SU-DHL-6 (cell line): ENCODE results near the gene KMT2E.

Source experiments
- H2AFZ ChIP-seq: fragments of 200-600 bp; sonication (generic); 2 replicates; pipeline ENCODE4 v1.6.1; 2014; ENCODE audit warnings: low read depth, mild to moderate bottlenecking, moderate library complexity, mixed read lengths, antibody characterized with exemption, low read length; ENCODE audit not compliant: severe bottlenecking
- H3F3A ChIP-seq: fragments of 200-600 bp; shearing (Covaris generic); 2 replicates; pipeline ENCODE4 v1.6.0; 2016; ENCODE audit warnings: antibody characterized with exemption, mild to moderate bottlenecking; ENCODE audit not compliant: insufficient read depth
- H3K27ac ChIP-seq: fragments of 200-600 bp; sonication (generic); 2 replicates; pipeline ENCODE4 v1.5.1; 2016; ENCODE audit warnings: low read depth, mild to moderate bottlenecking, low read length, moderate library complexity, mixed read lengths
- H3K27me3 ChIP-seq: fragments of 200-600 bp; sonication (generic), shearing (Covaris generic); 2 replicates; pipeline ENCODE4 v1.6.0; 2014; ENCODE audit warnings: mild to moderate bottlenecking, low read length
- H3K36me3 ChIP-seq: fragments of 200-600 bp; sonication (generic); 2 replicates; pipeline ENCODE4 v1.6.1; 2014; ENCODE audit warnings: mild to moderate bottlenecking, low read length, mixed read lengths
- H3K4me2 ChIP-seq: fragments of 300-600, 200-600 bp; shearing (Covaris generic), sonication (generic); 2 replicates; pipeline ENCODE4 v1.6.0; 2014; ENCODE audit warnings: low read length, low read depth, mild to moderate bottlenecking; ENCODE audit not compliant: poor library complexity, severe bottlenecking
- H3K4me3 ChIP-seq: fragments of 200-600 bp; sonication (generic); 2 replicates; pipeline ENCODE4 v1.5.1; 2014; ENCODE audit warnings: antibody characterized with exemption, low read length, mild to moderate bottlenecking, mixed read lengths; ENCODE audit not compliant: insufficient read depth, poor library complexity, severe bottlenecking
- H3K79me2 ChIP-seq: fragments of 200-600 bp; sonication (generic); 2 replicates; pipeline ENCODE4 v1.6.1; 2014; ENCODE audit warnings: mild to moderate bottlenecking, low read length, moderate library complexity; ENCODE audit not compliant: insufficient read depth
- H3K9ac ChIP-seq: fragments of 200-600 bp; sonication (generic); 2 replicates; pipeline ENCODE4 v1.7.0; 2014; ENCODE audit warnings: mild to moderate bottlenecking, low read length
- H3K9me2 ChIP-seq: fragments of 200-600 bp; sonication (generic); replicated peaks from 2 replicates; pipeline ENCODE4 v1.6.1; 2014; ENCODE audit warnings: low read length; ENCODE audit not compliant: insufficient read depth
- H3K9me3 ChIP-seq: fragments of 200-600 bp; sonication (generic); 2 replicates; pipeline ENCODE4 v1.6.1; 2014; ENCODE audit warnings: low read length, mixed read lengths; ENCODE audit not compliant: insufficient read depth
- H4K20me1 ChIP-seq: fragments of 200-600 bp; sonication (generic); 2 replicates; pipeline ENCODE4 v1.6.1; 2014; ENCODE audit warnings: low read depth, mild to moderate bottlenecking, antibody characterized with exemption, low read length, moderate library complexity, mixed read lengths
- EZH2phosphoT487 ChIP-seq: fragments of 200-600 bp; sonication (generic), shearing (Covaris generic); conservative IDR thresholded peaks from 2 replicates; pipeline ENCODE4 v1.6.1; 2018; ENCODE audit warnings: mild to moderate bottlenecking, antibody characterized with exemption, low read length, moderate library complexity, mixed read lengths
- TF ChIP-seq, protein P1 (sequence below): fragments of 200-600 bp; sonication (generic); IDR thresholded peaks from one replicate; pipeline ENCODE4 v1.5.1; 2017; ENCODE audit warnings: antibody characterized with exemption, mild to moderate bottlenecking, low read length, moderate library complexity; ENCODE audit not compliant: insufficient read depth, poor library complexity, severe bottlenecking

The KMT2E gene

DNA sequence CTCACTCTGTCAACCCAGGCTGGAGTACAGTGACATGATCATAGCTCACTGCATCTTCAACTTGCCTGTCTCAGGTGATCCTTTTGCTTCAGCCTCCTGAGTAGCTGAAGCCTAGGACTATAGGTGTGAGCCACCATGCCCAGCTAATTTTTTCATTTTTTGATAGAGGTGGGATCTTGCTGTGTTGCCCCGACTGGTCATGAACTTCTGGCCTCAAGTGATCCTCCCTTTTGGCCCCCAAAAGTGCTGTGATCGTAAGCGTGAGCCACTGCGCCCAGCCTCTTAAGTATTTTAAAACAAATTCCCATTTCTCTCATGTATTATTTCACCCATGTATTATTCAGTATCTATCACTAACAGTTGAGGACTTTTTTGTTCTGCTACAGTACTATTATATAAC, 43.5 kb downstream of the KMT2E start:
- peaks cover 53% of the 10 kb centered on the region for H4K20me1 ChIP-seq
- H3F3A ChIP-seq: peaks cover 22% of the 10 kb centered on the region; the same call in 1 of the 2 replicates
- H3K4me2 ChIP-seq: no peak overlapping the region
- no peak overlapping the region for H3K4me3 ChIP-seq
- H3K79me2 ChIP-seq: peaks cover 96% of the 10 kb centered on the region
- peaks cover 68% of the 10 kb centered on the region; the same call in 1 of the 2 replicates for H3K36me3 ChIP-seq
- H3K9me3 ChIP-seq: no peaks in the 10 kb centered on the region
- H3K27ac ChIP-seq: no peak overlapping the region
- no peak overlapping the region for H3K9ac ChIP-seq
- TF ChIP-seq EZH2phosphoT487: no peak
- TF ChIP-seq, protein P1, sequence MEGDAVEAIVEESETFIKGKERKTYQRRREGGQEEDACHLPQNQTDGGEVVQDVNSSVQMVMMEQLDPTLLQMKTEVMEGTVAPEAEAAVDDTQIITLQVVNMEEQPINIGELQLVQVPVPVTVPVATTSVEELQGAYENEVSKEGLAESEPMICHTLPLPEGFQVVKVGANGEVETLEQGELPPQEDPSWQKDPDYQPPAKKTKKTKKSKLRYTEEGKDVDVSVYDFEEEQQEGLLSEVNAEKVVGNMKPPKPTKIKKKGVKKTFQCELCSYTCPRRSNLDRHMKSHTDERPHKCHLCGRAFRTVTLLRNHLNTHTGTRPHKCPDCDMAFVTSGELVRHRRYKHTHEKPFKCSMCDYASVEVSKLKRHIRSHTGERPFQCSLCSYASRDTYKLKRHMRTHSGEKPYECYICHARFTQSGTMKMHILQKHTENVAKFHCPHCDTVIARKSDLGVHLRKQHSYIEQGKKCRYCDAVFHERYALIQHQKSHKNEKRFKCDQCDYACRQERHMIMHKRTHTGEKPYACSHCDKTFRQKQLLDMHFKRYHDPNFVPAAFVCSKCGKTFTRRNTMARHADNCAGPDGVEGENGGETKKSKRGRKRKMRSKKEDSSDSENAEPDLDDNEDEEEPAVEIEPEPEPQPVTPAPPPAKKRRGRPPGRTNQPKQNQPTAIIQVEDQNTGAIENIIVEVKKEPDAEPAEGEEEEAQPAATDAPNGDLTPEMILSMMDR: no peak
- no peak overlapping the region for H2AFZ ChIP-seq
- no peaks in the 10 kb centered on the region for H3K27me3 ChIP-seq
- no peaks in the 10 kb centered on the region for H3K9me2 ChIP-seq

DNA sequence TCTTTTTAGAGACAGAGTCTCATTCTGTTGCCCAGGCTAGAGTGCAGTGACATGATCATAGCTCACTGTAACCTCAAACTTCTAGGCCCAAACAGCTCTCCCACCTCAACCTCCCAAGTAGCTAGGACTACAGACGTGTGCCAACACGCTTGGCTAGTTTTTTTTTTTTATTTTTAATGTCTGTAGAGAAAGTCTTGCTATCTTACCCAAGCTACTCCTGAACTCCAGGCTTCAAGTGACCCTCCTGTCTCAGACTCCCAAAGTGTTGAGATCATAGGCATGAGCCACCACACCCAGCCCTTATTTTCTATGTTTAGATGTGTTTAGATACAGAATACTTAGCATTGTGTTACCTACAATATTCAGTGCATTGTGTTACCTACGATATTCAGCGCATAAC, 46.4 kb downstream of the KMT2E start:
- no peak for TF ChIP-seq EZH2phosphoT487
- TF ChIP-seq, protein P1: no peak
- no peak overlapping the region for H3K9ac ChIP-seq
- H3K9me2 ChIP-seq: no peaks in the 10 kb centered on the region
- H3F3A ChIP-seq: peaks cover 38% of the 10 kb centered on the region; the same call in 1 of the 2 replicates
- H4K20me1 ChIP-seq: peaks cover 58% of the 10 kb centered on the region
- H3K27me3 ChIP-seq: no peaks in the 10 kb centered on the region
- peaks cover 80% of the 10 kb centered on the region for H3K36me3 ChIP-seq
- H3K79me2 ChIP-seq: peaks cover 91% of the 10 kb centered on the region
- no peak overlapping the region for H3K4me3 ChIP-seq
- H2AFZ ChIP-seq: no peak overlapping the region
- no peak overlapping the region for H3K4me2 ChIP-seq
- H3K27ac ChIP-seq: no peak overlapping the region
- H3K9me3 ChIP-seq: no peaks in the 10 kb centered on the region

DNA sequence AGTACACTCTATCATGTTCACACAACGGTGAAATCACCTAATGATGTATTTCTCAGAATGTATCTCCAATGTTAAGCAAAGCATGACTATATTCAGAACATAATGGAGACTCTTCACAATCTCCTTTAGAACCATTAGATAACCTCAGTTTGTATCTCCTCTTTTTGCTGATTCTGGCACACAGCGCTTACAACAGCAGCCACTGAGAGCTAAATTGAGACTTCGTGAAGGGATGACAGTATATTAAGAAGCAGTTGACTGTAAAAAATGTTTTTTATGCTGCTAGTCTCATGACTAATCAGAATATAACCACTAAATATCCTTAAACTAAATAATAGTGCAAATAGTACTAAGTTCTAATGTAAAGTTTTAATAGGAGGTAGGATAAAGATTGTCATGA, 46.9 kb downstream of the KMT2E start:
- H3K27me3 ChIP-seq: no peaks in the 10 kb centered on the region
- no peak overlapping the region for H3K27ac ChIP-seq
- no peak overlapping the region for H3K4me2 ChIP-seq
- H3K9me3 ChIP-seq: no peaks in the 10 kb centered on the region
- no peak for TF ChIP-seq EZH2phosphoT487
- TF ChIP-seq, protein P1: no peak
- peaks cover 91% of the 10 kb centered on the region for H3K79me2 ChIP-seq
- peaks cover 80% of the 10 kb centered on the region for H3K36me3 ChIP-seq
- H2AFZ ChIP-seq: no peak overlapping the region
- no peak overlapping the region for H3K9ac ChIP-seq
- no peak overlapping the region for H3K4me3 ChIP-seq
- peaks cover 54% of the 10 kb centered on the region for H4K20me1 ChIP-seq
- H3K9me2 ChIP-seq: no peaks in the 10 kb centered on the region
- peaks cover 38% of the 10 kb centered on the region; the same call in 1 of the 2 replicates for H3F3A ChIP-seq

DNA sequence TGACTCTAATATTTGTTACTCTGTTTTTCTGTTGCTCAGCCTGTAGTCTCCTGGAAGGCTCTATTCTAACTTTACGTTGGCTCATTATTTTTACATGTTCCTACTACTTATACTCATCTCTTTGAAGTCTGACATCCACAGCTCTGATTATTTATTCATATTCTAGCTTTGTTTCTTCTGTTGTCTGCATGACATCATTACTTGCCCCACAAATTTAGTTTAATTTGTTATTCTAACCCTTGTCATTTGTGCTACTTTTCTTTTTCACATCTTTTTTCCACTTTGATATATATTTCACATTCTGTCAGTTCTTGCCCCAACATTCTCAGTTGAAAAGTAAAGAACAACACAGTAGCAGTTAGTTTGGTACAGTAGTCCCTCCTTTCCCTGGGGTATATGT, 51.1 kb downstream of the KMT2E start:
- Histone ChIP-seq H3K36me3 (peaks cover 82% of the 10 kb centered on the region), H3K4me3 (no peak overlapping the region), H2AFZ (no peak overlapping the region), H3K9ac (no peak overlapping the region), H3K9me3 (no peaks in the 10 kb centered on the region), H3K79me2 (peaks cover 63% of the 10 kb centered on the region), H3F3A (peaks cover 26% of the 10 kb centered on the region; the same call in 1 of the 2 replicates), H3K27me3 (no peaks in the 10 kb centered on the region), H3K27ac (no peak overlapping the region), H4K20me1 (peaks cover 24% of the 10 kb centered on the region), H3K4me2 (no peak overlapping the region), H3K9me2 (no peaks in the 10 kb centered on the region)
- no peak for TF ChIP-seq EZH2phosphoT487
- TF ChIP-seq, protein P1: no peak
